ENCODE data around the gene CHRNG.

DNA sequence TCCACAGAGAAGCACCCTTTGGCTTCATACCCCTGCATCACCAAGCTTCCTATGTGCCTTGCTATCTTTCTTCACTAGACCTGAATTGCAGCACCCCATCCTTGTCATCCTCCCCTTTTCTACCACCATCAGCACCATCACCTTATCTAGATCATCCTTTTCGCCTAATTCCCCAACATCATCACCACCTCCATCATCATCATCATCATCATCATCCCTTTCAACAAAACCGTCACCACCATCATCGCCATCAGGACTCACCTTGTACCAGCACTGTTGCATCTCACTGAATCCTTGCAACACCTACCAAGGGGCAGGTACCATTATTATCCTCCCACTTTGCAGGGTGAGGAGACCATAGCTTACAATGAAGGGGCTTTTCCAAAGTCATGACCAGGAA is 41.0 kb upstream of the CHRNG start:
- TF ChIP-seq, protein P1, sequence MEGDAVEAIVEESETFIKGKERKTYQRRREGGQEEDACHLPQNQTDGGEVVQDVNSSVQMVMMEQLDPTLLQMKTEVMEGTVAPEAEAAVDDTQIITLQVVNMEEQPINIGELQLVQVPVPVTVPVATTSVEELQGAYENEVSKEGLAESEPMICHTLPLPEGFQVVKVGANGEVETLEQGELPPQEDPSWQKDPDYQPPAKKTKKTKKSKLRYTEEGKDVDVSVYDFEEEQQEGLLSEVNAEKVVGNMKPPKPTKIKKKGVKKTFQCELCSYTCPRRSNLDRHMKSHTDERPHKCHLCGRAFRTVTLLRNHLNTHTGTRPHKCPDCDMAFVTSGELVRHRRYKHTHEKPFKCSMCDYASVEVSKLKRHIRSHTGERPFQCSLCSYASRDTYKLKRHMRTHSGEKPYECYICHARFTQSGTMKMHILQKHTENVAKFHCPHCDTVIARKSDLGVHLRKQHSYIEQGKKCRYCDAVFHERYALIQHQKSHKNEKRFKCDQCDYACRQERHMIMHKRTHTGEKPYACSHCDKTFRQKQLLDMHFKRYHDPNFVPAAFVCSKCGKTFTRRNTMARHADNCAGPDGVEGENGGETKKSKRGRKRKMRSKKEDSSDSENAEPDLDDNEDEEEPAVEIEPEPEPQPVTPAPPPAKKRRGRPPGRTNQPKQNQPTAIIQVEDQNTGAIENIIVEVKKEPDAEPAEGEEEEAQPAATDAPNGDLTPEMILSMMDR (IDR thresholded peaks at IDR 0.05; ENCODE audit: low read depth, low read length) = no peak
- no peak for TF ChIP-seq EZH2phosphoT487 (IDR thresholded peaks at IDR 0.05; ENCODE audit: low read depth)

All from OCI-LY3 (cell line).